Stimulated activated CD4-positive, alpha-beta T cell treated with anti-CD3 and anti-CD28 coated beads, TNF-alpha, amount 100 ng/mL, for 48 hours (primary cell): ENCODE data around the gene HAPSTR1.
"Not testable (repeated sequence)": the region's sequence is repeated elsewhere in the genome, so short reads cannot be mapped to it uniquely, and the experiment has no call there.

Experiments
- DNase-seq, 3 donors: peaks; one replicate each; pipeline ENCODE4 v3.0.0-alpha.2; 2020; ENCODE audit warnings: low read depth in 3 of 3

HAPSTR1 gene

GRCh38 chr16:9071377-9071776 lies 20.1 kb upstream of the HAPSTR1 start:
- DNase-seq = no peak

- peak in 1 of 3 donors; percentile 51 for DNase-seq
These were observed 18.6 kb upstream of the HAPSTR1 start for GRCh38 chr16:9072806-9073341.

GRCh38 chr16:9075299-9076071 lies 16.0 kb upstream of the HAPSTR1 start:
- DNase-seq = no peak

- peak in 1 of 3 donors; percentile 46 for DNase-seq
These were observed 14.2 kb upstream of the HAPSTR1 start for GRCh38 chr16:9077091-9077809.

GRCh38 chr16:9078467-9079429 lies 12.7 kb upstream of the HAPSTR1 start:
- DNase-seq = peak in 1 of 3 donors; percentile 36

- no peak for DNase-seq
These were observed 12.0 kb upstream of the HAPSTR1 start for GRCh38 chr16:9079430-9079812.

- no peak for DNase-seq
These were observed 10.3 kb upstream of the HAPSTR1 start for GRCh38 chr16:9081158-9081557.

- no peak for DNase-seq
These were observed 9.6 kb upstream of the HAPSTR1 start for GRCh38 chr16:9081843-9082242.

- DNase-seq = no peak
These were observed 9.0 kb upstream of the HAPSTR1 start for GRCh38 chr16:9082422-9082821.

GRCh38 chr16:9087733-9088132 lies 3.7 kb upstream of the HAPSTR1 start:
- not testable (repeated sequence) for DNase-seq

- DNase-seq = no peak
These were observed 2.6 kb upstream of the HAPSTR1 start for GRCh38 chr16:9088848-9089247.

- DNase-seq = no peak
These were observed 1.8 kb upstream of the HAPSTR1 start for GRCh38 chr16:9089660-9090059.

- DNase-seq = peak in 1 of 3 donors; percentile 36
These were observed 1.1 kb upstream of the HAPSTR1 start for GRCh38 chr16:9090101-9090959.

GRCh38 chr16:9091867-9092281 lies 430 bp downstream of the HAPSTR1 start:
- DNase-seq = no peak

- no peak for DNase-seq
These were observed 986 bp downstream of the HAPSTR1 start for GRCh38 chr16:9092282-9092977.

- DNase-seq = no peak
These were observed 1.5 kb downstream of the HAPSTR1 start for GRCh38 chr16:9092978-9093344.

- DNase-seq = no peak
These were observed 2.8 kb downstream of the HAPSTR1 start for GRCh38 chr16:9094011-9094846.

GRCh38 chr16:9095171-9095570 lies 3.7 kb downstream of the HAPSTR1 start:
- DNase-seq = no peak

GRCh38 chr16:9095656-9096397 lies 4.4 kb downstream of the HAPSTR1 start:
- DNase-seq = no peak
